Stimulated activated memory B cell treated with anti-CD40 and anti-IgM and Interleukin-4, amounts not matched to agents 10 μg/mL and 1 μg/mL and 100 μg/mL, for 72 hours (primary cell): ENCODE data around the gene FCRL1.

Source experiments
- ATAC-seq: fragments of 150-1000 bp; cut with Tn5 transposase; 2 replicates; pipeline ENCODE4 v1.10.0; 2021
- H3K27ac Mint-ChIP-seq: one replicate; pipeline ENCODE4 v1.8.0; 2022; ENCODE audit warnings: mild to moderate bottlenecking, mixed read lengths
- H3K27me3 Mint-ChIP-seq: one replicate; pipeline ENCODE4 v1.8.0; 2022; ENCODE audit warnings: mixed read lengths
- H3K36me3 Mint-ChIP-seq: one replicate; pipeline ENCODE4 v1.8.0; 2022; ENCODE audit warnings: mixed read lengths
- H3K4me1 Mint-ChIP-seq: one replicate; pipeline ENCODE4 v1.8.0; 2022; ENCODE audit warnings: mixed read lengths
- H3K4me3 Mint-ChIP-seq: one replicate; pipeline ENCODE4 v1.8.0; 2022; ENCODE audit warnings: mild to moderate bottlenecking, moderate library complexity, mixed read lengths
- H3K9me3 Mint-ChIP-seq: one replicate; pipeline ENCODE4 v1.8.0; 2022; ENCODE audit warnings: mixed read lengths

FCRL1 gene

GRCh38 chr1:157773493-157774350, 46.2 kb downstream of the FCRL1 start:
- Mint-ChIP-seq H3K27me3 (no peaks in the 10 kb centered on the region), H3K4me1 (peaks cover 66% of the 10 kb centered on the region), H3K4me3 (peak overlapping the region; percentile 72), H3K36me3 (peaks cover 6% of the 10 kb centered on the region), H3K9me3 (no peaks in the 10 kb centered on the region), H3K27ac (peak overlapping the region; percentile 64)
- ATAC-seq, result peak; percentile 92

- ATAC-seq, result no peak
- Mint-ChIP-seq H3K4me1 (peaks cover 71% of the 10 kb centered on the region), H3K4me3 (peak overlapping the region; percentile 69), H3K9me3 (no peaks in the 10 kb centered on the region), H3K27ac (peak overlapping the region; percentile 64), H3K27me3 (no peaks in the 10 kb centered on the region), H3K36me3 (peaks cover 11% of the 10 kb centered on the region)
These were observed 48.1 kb downstream of the FCRL1 start for GRCh38 chr1:157771661-157772425.

GRCh38 chr1:157770442-157771043, 49.4 kb downstream of the FCRL1 start:
- Mint-ChIP-seq H3K9me3 (no peaks in the 10 kb centered on the region), H3K27me3 (no peaks in the 10 kb centered on the region), H3K27ac (peak overlapping the region; percentile 64), H3K4me3 (no peak overlapping the region), H3K36me3 (peaks cover 16% of the 10 kb centered on the region), H3K4me1 (peaks cover 69% of the 10 kb centered on the region)
- no peak for ATAC-seq

GRCh38 chr1:157766792-157767191, 53.1 kb downstream of the FCRL1 start:
- H3K4me1 Mint-ChIP-seq, result peaks cover 76% of the 10 kb centered on the region
- H3K9me3 Mint-ChIP-seq, result no peaks in the 10 kb centered on the region
- H3K27me3 Mint-ChIP-seq, result no peaks in the 10 kb centered on the region
- H3K36me3 Mint-ChIP-seq, result peaks cover 43% of the 10 kb centered on the region
- peak overlapping the region; percentile 72 for H3K27ac Mint-ChIP-seq
- H3K4me3 Mint-ChIP-seq, result no peak overlapping the region
- peak; percentile 37 for ATAC-seq

- Mint-ChIP-seq H3K4me1 (peaks cover 45% of the 10 kb centered on the region), H3K27me3 (no peaks in the 10 kb centered on the region), H3K4me3 (peak overlapping the region; percentile 51), H3K27ac (peak overlapping the region; percentile 68), H3K36me3 (peaks cover 75% of the 10 kb centered on the region), H3K9me3 (peaks cover 7% of the 10 kb centered on the region)
- no peak for ATAC-seq
These were observed 61.9 kb downstream of the FCRL1 start for GRCh38 chr1:157758018-157758417.

- H3K27me3 Mint-ChIP-seq, result no peaks in the 10 kb centered on the region
- no peak overlapping the region for H3K27ac Mint-ChIP-seq
- H3K9me3 Mint-ChIP-seq, result no peaks in the 10 kb centered on the region
- H3K4me3 Mint-ChIP-seq, result no peak overlapping the region
- H3K36me3 Mint-ChIP-seq, result peaks cover 64% of the 10 kb centered on the region
- ATAC-seq, result no peak
- peaks cover 20% of the 10 kb centered on the region for H3K4me1 Mint-ChIP-seq
These were observed 66.3 kb downstream of the FCRL1 start for GRCh38 chr1:157753611-157754010.

- no peak for ATAC-seq
These were observed 68.6 kb downstream of the FCRL1 start for GRCh38 chr1:157751283-157751682.

GRCh38 chr1:157748262-157748817, 71.6 kb downstream of the FCRL1 start:
- Mint-ChIP-seq H3K27me3 (no peaks in the 10 kb centered on the region), H3K9me3 (no peaks in the 10 kb centered on the region), H3K4me1 (peaks cover 28% of the 10 kb centered on the region), H3K36me3 (peaks cover 65% of the 10 kb centered on the region), H3K4me3 (no peak overlapping the region), H3K27ac (peak overlapping the region; percentile 73)
- no peak for ATAC-seq

More at GRCh38 chr1:157751283-157751682, 68.6 kb downstream of the FCRL1 start:
- peaks cover 62% of the 10 kb centered on the region for H3K36me3 Mint-ChIP-seq
- no peaks in the 10 kb centered on the region for H3K9me3 Mint-ChIP-seq
- peak overlapping the region; percentile 61 for H3K27ac Mint-ChIP-seq
- no peaks in the 10 kb centered on the region for H3K27me3 Mint-ChIP-seq
- H3K4me1 Mint-ChIP-seq, result peaks cover 28% of the 10 kb centered on the region
- no peak overlapping the region for H3K4me3 Mint-ChIP-seq
